ENCODE data around the gene ZNF304. TPM values are rescaled to one million over a fixed set of nuclear protein-coding genes. Genes with fewer than 3 reads are reported as not detected.

The ZNF304 gene
- total and polyA plus RNA-seq, 9 of the 15 experiments (the other 6 are each of a cell fraction or from before 2014, with no cell fraction given), result 0.82 to 5.5 (median 3.6) TPM

DNA sequence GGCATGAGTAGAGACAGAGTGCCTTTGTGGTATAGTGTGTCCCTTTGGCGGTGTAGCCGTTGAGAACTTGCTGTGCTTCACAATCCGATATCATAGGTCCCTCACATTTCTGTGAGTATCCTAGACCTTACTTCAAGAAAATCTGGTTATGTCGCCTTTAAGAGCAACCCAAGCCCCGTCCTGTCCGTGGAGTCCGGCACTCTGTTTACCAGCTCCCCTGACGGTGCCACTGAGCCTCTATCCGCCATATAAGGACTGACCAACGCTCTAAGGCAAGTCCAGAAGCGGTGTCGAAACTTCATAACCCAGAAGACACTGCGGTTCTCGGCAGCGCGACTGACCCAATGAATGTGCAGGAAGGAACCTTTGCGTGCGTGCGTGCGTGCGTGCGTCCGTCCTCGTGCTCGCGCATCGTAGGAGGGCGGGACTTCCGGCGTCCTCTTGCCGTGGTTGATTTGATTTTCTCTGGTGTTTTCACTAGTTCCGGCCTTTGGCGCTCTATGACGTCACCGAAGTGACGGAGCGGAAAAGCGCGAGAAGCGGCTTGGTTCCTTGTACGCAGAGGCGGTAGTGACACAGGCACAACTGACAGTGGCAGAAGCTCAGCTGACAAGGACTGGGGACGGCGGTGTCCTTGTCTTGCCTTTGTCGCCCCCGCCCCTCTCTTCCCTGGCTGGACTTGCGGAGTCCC, 12.1 kb downstream of the ZNF304 start, which contains the start of the genes TRAPPC2B and ZNF547 (continued):
- peak; percentile 84 for TF ChIP-seq ZNF143 (CRISPR knock-in tag; IDR thresholded peaks at IDR 0.05)
- peak; percentile 61 for TF ChIP-seq L3MBTL2 (IDR thresholded peaks at IDR 0.05)
- TF ChIP-seq DMBX1 (CRISPR knock-in tag; IDR thresholded peaks at IDR 0.05; ENCODE audit: borderline replicate concordance), result no peak
- no peak for TF ChIP-seq STAT5A (IDR thresholded peaks at IDR 0.05; ENCODE audit: borderline replicate concordance, low read length)
- TF ChIP-seq, protein P1, sequence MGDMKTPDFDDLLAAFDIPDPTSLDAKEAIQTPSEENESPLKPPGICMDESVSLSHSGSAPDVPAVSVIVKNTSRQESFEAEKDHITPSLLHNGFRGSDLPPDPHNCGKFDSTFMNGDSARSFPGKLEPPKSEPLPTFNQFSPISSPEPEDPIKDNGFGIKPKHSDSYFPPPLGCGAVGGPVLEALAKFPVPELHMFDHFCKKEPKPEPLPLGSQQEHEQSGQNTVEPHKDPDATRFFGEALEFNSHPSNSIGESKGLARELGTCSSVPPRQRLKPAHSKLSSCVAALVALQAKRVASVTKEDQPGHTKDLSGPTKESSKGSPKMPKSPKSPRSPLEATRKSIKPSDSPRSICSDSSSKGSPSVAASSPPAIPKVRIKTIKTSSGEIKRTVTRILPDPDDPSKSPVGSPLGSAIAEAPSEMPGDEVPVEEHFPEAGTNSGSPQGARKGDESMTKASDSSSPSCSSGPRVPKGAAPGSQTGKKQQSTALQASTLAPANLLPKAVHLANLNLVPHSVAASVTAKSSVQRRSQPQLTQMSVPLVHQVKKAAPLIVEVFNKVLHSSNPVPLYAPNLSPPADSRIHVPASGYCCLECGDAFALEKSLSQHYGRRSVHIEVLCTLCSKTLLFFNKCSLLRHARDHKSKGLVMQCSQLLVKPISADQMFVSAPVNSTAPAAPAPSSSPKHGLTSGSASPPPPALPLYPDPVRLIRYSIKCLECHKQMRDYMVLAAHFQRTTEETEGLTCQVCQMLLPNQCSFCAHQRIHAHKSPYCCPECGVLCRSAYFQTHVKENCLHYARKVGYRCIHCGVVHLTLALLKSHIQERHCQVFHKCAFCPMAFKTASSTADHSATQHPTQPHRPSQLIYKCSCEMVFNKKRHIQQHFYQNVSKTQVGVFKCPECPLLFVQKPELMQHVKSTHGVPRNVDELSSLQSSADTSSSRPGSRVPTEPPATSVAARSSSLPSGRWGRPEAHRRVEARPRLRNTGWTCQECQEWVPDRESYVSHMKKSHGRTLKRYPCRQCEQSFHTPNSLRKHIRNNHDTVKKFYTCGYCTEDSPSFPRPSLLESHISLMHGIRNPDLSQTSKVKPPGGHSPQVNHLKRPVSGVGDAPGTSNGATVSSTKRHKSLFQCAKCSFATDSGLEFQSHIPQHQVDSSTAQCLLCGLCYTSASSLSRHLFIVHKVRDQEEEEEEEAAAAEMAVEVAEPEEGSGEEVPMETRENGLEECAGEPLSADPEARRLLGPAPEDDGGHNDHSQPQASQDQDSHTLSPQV (IDR thresholded peaks at IDR 0.05), result no peak
- TF ChIP-seq ZBTB7A (IDR thresholded peaks at IDR 0.05; ENCODE audit: borderline replicate concordance, control insufficient read depth, low read depth, low read length), result no peak
- no peak for TF ChIP-seq ZNF668 (CRISPR knock-in tag; IDR thresholded peaks at IDR 0.05)
- TF ChIP-seq POLR2G (IDR thresholded peaks at IDR 0.05; ENCODE audit: low read depth, low read length), result peak; percentile 58
- no peak for TF ChIP-seq FOS (IDR thresholded peaks at IDR 0.05; ENCODE audit: extremely low read depth, insufficient read length)
- TF ChIP-seq FOXM1 (IDR thresholded peaks at IDR 0.05; ENCODE audit: low read depth), result no peak
- no peak for TF ChIP-seq FOXM1 (CRISPR knock-in tag; IDR thresholded peaks at IDR 0.05; ENCODE audit: low read depth)
- TF ChIP-seq SIX5 (IDR thresholded peaks at IDR 0.05; ENCODE audit: borderline replicate concordance in 1 of 2, insufficient read depth in 1 of 2, low read depth in 1 of 2, low read length in 2 of 2), result peak in 1 of 2 experiments; percentile 55; a peak in 2 of 4 replicates
- no peak for TF ChIP-seq IFI16 (CRISPR knock-in tag; IDR thresholded peaks at IDR 0.05)
- TF ChIP-seq ATF7 (IDR thresholded peaks at IDR 0.05), result peak; percentile 98
- TF ChIP-seq TARDBP (IDR thresholded peaks at IDR 0.05), result peak; percentile 50; the same call in 1 of the 2 replicates
- no peak for TF ChIP-seq BHLHE40 (IDR thresholded peaks at IDR 0.05; ENCODE audit: low read length)
- no peak for TF ChIP-seq ZNF717 (CRISPR knock-in tag; IDR thresholded peaks at IDR 0.05)
- TF ChIP-seq ZC3H4 (CRISPR knock-in tag; IDR thresholded peaks at IDR 0.05; ENCODE audit: borderline replicate concordance), result no peak
- no peak for TF ChIP-seq PHB2 (IDR thresholded peaks at IDR 0.05; ENCODE audit: low read depth)
- no peak for TF ChIP-seq LEF1 (IDR thresholded peaks at IDR 0.05)
- TF ChIP-seq KLF16 (IDR thresholded peaks at IDR 0.05), result no peak
- TF ChIP-seq, protein P2, sequence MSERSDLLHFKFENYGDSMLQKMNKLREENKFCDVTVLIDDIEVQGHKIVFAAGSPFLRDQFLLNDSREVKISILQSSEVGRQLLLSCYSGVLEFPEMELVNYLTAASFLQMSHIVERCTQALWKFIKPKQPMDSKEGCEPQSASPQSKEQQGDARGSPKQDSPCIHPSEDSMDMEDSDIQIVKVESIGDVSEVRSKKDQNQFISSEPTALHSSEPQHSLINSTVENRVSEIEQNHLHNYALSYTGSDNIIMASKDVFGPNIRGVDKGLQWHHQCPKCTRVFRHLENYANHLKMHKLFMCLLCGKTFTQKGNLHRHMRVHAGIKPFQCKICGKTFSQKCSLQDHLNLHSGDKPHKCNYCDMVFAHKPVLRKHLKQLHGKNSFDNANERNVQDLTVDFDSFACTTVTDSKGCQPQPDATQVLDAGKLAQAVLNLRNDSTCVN (CRISPR knock-in tag; IDR thresholded peaks at IDR 0.05), result no peak
- TF ChIP-seq SMAD1 (IDR thresholded peaks at IDR 0.05; ENCODE audit: low read depth, low read length, partially characterized antibody), result no peak
- TF ChIP-seq, protein P3, sequence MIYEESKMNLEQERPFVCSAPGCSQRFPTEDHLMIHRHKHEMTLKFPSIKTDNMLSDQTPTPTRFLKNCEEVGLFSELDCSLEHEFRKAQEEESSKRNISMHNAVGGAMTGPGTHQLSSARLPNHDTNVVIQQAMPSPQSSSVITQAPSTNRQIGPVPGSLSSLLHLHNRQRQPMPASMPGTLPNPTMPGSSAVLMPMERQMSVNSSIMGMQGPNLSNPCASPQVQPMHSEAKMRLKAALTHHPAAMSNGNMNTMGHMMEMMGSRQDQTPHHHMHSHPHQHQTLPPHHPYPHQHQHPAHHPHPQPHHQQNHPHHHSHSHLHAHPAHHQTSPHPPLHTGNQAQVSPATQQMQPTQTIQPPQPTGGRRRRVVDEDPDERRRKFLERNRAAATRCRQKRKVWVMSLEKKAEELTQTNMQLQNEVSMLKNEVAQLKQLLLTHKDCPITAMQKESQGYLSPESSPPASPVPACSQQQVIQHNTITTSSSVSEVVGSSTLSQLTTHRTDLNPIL (CRISPR knock-in tag; IDR thresholded peaks at IDR 0.05), result no peak
- no peak for TF ChIP-seq WHSC1 (IDR thresholded peaks at IDR 0.05; ENCODE audit: low read length)
